Endometrial microvascular endothelial cells (primary cell): ENCODE results near the gene TMEM132E. TPM values are rescaled to one million over a fixed set of nuclear protein-coding genes. Genes with fewer than 3 reads are reported as not detected.

Experiments used
- in situ Hi-C: cut with HindIII; loops from 2 replicates; pipeline ENCODE4 v1.10.0; 2017; ENCODE audit warnings: low sequenced_read_pairs, low pct_unique_long_range_greater_than_20kb; ENCODE audit errors: inconsistent ontology term
- total RNA-seq: library from RNA; depleted of rRNA; stranded (reverse); fragments of >200 nt; gene quantifications from one replicate; pipeline ENCODE4 v1.2.3, GENCODE V29; 2015; ENCODE audit errors: inconsistent ontology term

TMEM132E gene
- total RNA-seq, 1 donor from 2014 or later: not detected

GRCh38 chr17:34622862-34623623 lies 43.7 kb downstream of the TMEM132E start:
- in situ Hi-C loops: no loop called here

GRCh38 chr17:34623856-34624766 lies 44.7 kb downstream of the TMEM132E start:
- in situ Hi-C loops: no loop called here

- in situ Hi-C loops: loop anchor here (25.0 kb wide), 1 partner anchor 88 kb away; no protein-coding TSS in a partner anchor
Observed at GRCh38 chr17:34624767-34625383, 45.5 kb downstream of the TMEM132E start.

DNA sequence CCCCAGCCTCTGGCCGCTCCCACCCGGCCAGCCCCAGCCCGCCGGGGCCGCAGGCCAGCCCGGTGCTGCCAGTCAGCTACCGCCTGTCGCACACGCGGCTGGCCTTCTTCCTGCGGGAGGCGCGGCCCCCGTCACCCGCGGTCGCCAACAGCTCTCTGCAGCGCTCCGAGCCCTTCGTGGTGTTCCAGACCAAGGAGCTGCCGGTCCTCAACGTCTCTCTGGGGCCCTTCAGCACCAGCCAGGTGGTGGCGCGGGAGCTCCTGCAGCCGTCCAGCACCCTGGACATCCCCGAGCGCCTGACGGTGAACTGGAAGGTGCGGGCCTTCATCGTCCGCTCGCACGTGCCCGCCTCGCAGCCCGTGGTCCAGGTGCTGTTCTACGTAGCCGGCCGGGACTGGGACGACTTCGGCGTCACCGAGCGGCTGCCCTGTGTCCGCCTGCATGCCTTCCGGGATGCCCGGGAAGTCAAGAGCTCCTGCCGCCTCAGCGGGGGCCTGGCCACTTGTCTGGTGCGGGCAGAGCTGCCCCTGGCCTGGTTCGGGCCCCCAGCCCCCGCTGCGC lies 46.8 kb downstream of the TMEM132E start:
- in situ Hi-C loops: loop anchor here (25.0 kb wide), 1 partner anchor 89 kb away; no protein-coding TSS in a partner anchor

DNA sequence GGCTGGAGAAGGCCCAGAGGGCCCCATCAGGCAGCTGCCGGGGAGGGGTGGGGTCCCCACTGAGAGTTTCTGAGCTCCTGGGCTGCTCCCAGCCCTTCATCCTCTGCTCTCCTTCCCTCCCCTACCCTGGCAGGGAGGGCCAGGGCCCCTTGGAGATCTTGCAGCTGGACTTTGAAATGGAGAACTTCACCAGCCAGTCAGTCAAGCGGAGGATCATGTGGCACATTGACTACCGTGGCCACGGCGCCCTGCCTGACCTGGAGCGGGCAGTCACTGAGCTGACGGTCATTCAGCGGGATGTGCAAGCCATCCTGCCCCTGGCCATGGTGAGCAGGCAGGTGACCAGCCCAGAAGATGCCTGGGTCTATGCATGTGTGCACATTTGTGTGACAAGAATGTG lies 49.5 kb downstream of the TMEM132E start:
- in situ Hi-C loops: loop anchor here (25.0 kb wide), 1 partner anchor 92 kb away; no protein-coding TSS in a partner anchor

DNA sequence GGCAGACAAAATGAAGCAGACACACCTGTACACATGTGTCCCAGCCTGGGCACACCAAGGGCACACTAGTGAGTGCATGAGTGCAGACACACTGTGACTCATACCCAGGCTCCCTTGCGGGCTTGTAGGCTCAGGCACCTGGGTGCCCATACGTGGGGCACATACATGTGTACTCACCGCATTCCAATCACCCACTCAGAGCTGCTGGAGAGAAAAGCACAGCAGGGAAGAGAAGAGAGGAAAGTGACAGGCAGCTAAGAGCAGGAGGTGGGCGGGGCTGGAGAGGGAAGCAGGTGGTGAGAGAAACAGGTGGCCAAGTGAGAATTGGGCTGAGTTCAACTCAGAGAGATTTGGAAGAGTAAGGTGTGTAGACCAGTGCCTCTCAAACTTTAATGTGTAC lies 54.0 kb downstream of the TMEM132E start:
- in situ Hi-C loops: loop anchor here (25.0 kb wide), 1 partner anchor 96 kb away; no protein-coding TSS in a partner anchor

GRCh38 chr17:34633760-34634159 lies 54.4 kb downstream of the TMEM132E start:
- in situ Hi-C loops: loop anchor here (25.0 kb wide), 1 partner anchor 96 kb away; no protein-coding TSS in a partner anchor

DNA sequence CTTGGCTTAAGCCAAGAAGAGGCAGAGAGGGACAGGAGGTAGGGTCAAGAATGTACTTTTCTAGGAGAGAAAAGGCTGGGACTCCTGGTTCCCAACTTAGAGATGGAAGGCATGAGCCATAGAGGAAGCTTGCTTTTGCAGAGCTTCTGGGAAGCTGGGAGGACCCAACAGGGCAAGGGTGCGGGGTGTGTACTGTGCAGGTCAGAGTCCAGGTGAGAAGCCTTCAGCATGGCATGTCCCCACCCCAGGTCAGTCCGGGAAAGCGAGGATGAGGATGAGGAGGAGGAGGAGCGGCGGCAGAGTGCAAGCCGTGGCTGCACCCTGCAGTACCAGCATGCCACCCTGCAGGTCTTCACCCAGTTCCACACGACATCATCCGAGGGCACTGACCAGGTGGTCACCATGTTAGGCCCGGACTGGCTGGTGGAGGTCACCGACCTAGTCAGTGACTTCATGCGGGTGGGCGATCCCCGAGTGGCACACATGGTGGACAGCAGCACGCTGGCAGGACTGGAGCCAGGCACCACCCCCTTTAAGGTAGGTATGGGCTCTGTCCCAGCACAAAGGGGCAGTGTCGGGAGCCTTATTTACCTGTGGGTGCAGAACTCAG lies 55.3 kb downstream of the TMEM132E start:
- in situ Hi-C loops: loop anchor here (25.0 kb wide), 1 partner anchor 97 kb away; no protein-coding TSS in a partner anchor

- in situ Hi-C loops: loop anchor here (25.0 kb wide), 1 partner anchor 99 kb away; no protein-coding TSS in a partner anchor
Observed at GRCh38 chr17:34635876-34636275, 56.5 kb downstream of the TMEM132E start.

DNA sequence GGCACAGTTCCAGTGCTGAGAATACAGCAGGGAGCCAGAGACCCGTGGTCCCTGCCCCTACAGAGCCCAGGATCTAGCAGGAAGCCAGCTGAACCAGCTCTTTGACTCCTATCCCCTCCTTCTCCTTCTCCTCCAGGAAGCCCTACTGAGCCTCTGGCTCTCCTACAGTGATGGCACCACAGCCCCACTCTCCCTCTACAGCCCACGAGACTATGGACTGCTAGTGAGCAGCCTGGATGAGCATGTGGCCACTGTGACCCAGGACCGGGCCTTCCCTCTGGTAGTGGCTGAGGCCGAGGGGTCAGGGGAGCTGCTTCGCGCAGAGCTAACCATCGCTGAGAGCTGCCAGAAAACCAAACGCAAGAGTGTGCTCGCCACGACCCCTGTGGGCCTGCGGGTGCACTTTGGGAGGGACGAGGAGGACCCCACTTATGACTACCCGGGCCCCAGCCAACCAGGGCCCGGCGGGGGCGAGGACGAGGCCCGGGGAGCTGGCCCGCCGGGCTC lies 57.7 kb downstream of the TMEM132E start:
- in situ Hi-C loops: loop anchor here (25.0 kb wide), 1 partner anchor 100 kb away; no protein-coding TSS in a partner anchor

DNA sequence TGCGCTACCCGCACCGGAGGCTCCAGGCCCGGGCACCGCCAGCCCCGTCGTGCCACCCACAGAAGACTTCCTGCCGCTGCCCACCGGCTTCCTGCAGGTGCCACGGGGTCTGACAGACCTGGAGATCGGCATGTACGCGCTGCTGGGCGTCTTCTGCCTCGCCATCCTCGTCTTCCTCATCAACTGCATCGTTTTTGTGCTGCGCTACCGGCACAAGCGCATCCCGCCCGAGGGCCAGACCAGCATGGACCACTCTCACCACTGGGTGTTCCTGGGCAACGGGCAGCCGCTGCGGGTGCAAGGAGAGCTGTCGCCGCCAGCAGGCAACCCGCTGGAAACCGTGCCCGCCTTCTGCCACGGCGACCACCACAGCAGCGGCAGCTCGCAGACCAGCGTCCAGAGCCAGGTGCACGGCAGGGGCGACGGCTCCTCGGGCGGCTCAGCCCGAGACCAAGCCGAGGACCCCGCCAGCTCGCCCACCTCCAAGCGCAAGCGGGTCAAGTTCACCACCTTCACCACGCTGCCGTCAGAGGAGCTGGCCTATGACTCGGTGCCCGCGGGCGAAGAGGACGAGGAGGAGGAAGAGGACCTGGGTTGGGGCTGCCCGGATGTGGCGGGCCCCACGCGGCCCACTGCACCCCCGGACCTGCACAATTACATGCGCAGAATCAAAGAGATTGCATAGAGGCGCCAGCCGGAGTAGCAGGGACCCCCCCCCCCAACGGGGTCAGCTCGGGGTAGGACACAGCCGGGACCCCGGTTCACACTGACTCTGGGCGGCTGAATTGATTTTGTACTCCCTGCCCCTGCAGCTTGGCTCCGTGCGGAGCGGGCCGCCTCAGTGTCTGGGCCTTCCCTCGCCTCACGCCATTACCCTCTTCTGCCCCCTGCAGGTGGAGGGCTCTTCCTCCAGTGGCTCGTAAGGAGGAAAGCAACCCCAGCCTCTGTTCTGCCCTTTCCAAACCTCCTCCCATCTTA lies 58.5 kb downstream of the TMEM132E start:
- in situ Hi-C loops: loop anchor here (25.0 kb wide), 1 partner anchor 101 kb away; no protein-coding TSS in a partner anchor

DNA sequence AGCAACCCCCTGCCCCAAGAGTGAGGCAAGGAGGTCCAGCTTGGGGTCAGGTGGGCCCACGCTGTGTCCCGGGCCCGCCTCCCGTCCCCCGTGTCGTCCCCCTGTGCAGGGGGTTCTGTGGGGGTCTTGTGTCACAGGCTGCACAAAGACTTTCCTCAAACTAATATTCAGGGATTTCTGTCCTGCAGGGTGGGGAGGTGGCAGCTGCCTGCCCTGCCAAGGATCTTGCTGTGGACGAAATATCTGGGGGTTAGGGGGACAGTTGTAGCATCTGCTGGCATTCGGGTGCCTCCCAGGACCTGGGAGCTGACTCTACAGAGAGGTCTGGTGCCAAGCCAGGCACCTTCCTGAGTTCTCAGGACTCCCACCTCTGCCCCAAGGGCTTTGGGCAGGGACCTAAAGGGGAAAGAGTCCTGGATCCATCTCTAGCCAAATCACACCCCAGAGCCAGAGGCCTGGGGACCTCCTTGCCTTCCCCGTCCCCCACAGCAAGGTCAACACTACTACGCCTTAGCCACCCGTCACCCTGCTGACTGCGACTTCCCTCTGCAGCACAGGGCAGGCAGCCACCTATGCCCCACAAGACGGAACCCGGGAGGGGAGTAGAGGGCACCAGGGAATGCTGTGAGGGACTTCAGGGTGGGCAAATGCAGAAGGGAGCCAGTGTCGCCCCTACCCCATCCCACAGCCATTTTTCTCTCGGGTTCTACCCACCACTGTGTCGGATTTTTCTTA lies 59.3 kb downstream of the TMEM132E start:
- in situ Hi-C loops: loop anchor here (25.0 kb wide), 1 partner anchor 101 kb away; no protein-coding TSS in a partner anchor

DNA sequence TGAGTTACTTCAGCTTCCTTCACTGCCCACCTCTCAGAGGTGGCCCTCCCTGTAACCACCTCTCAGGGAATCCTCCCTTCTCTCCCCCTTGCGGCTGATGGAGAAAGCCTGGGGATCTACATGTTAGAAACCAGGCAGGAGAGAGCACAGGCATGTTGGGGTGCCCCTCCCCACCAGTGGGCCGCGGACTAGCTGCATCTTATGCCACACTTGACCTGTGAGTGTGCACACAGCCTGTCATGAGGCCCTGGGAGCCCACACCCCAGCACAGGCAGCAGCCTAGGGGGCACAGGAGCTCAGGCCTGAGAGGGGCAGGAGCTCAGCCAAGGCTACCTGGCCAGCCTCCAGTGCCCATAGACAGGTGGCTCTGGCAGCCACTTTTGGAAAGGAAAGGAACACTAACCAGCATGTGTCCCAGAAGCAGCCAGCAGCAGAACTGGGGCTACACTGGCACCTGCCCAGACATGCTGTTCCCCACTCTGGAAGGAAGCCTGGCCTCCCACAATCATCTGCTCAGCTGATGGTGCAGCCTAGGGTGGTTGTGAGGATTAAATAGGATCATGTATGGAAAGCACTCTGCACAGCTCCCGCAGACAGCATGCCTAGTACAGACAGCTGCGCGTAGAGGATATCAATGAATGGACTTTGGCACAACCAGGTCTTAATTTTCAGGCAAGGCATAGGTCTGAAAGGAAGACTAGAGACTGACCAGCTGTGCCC lies 60.5 kb downstream of the TMEM132E start:
- in situ Hi-C loops: loop anchor here (25.0 kb wide), 1 partner anchor 103 kb away; no protein-coding TSS in a partner anchor

DNA sequence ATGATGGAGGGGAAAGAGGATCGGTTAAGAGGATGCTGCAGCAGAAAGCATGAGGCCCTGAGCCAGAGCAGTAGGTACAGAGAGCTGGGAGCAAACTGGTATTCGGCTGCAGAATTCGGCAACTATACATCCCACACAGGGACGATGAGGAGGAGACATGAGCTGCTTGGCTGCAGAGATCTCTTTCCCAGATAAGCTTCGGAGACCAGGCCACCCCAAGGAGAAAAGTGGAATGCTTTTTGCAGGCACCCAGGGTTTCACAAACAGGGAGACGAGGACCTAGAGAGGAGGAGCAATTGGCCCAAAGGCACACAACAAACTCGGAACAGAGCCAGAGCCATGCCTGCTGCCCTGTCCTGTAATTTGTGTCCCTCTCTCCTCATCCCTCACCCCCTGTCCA lies 62.0 kb downstream of the TMEM132E start:
- in situ Hi-C loops: loop anchor here (25.0 kb wide), 1 partner anchor 104 kb away; no protein-coding TSS in a partner anchor

GRCh38 chr17:34644941-34645550 lies 65.7 kb downstream of the TMEM132E start:
- in situ Hi-C loops: loop anchor here (25.0 kb wide), 1 partner anchor 108 kb away; no protein-coding TSS in a partner anchor
